NT2/D1 (cell line): ENCODE results near the gene FAM53B.

Experiments
- DNase-seq: peaks from one replicate; pipeline ENCODE4 v3.0.0-alpha.2; 2011; ENCODE audit warnings: low read depth, low spot score
- H3K27me3 ChIP-seq: 2 replicates; pipeline ENCODE4 v1.6.0; 2011; ENCODE audit warnings: mild to moderate bottlenecking; ENCODE audit not compliant: insufficient read length, insufficient read depth
- H3K36me3 ChIP-seq: 2 replicates; pipeline ENCODE4 v1.6.1; 2011; ENCODE audit warnings: mild to moderate bottlenecking, low read length, mixed read lengths; ENCODE audit not compliant: insufficient read depth, insufficient read length
- H3K4me1 ChIP-seq: 2 replicates; pipeline ENCODE4 v1.5.1; 2011; ENCODE audit not compliant: insufficient read depth, insufficient read length
- H3K4me3 ChIP-seq: 2 replicates; pipeline ENCODE4 v1.5.1; 2011; ENCODE audit warnings: low read depth; ENCODE audit not compliant: insufficient read length
- H3K9ac ChIP-seq: 2 replicates; pipeline ENCODE4 v1.6.0; 2011; ENCODE audit warnings: low read depth; ENCODE audit not compliant: insufficient read length
- H3K9me3 ChIP-seq: 2 replicates; pipeline ENCODE4 v1.5.1; 2011; ENCODE audit warnings: mild to moderate bottlenecking, low read length; ENCODE audit not compliant: insufficient read depth
- SUZ12 ChIP-seq: IDR thresholded peaks from 2 replicates; pipeline ENCODE4 v1.6.1; 2011; ENCODE audit not compliant: insufficient read length, insufficient read depth; ENCODE audit errors: extremely low read depth
- YY1 ChIP-seq: IDR thresholded peaks from 2 replicates; pipeline ENCODE4 v1.6.1; 2011; ENCODE audit not compliant: insufficient read length, insufficient read depth
- ZNF274 ChIP-seq: IDR thresholded peaks from 2 replicates; pipeline ENCODE4 v1.6.1; 2011; ENCODE audit warnings: mild to moderate bottlenecking, low read depth, low read length

FAM53B gene

DNA sequence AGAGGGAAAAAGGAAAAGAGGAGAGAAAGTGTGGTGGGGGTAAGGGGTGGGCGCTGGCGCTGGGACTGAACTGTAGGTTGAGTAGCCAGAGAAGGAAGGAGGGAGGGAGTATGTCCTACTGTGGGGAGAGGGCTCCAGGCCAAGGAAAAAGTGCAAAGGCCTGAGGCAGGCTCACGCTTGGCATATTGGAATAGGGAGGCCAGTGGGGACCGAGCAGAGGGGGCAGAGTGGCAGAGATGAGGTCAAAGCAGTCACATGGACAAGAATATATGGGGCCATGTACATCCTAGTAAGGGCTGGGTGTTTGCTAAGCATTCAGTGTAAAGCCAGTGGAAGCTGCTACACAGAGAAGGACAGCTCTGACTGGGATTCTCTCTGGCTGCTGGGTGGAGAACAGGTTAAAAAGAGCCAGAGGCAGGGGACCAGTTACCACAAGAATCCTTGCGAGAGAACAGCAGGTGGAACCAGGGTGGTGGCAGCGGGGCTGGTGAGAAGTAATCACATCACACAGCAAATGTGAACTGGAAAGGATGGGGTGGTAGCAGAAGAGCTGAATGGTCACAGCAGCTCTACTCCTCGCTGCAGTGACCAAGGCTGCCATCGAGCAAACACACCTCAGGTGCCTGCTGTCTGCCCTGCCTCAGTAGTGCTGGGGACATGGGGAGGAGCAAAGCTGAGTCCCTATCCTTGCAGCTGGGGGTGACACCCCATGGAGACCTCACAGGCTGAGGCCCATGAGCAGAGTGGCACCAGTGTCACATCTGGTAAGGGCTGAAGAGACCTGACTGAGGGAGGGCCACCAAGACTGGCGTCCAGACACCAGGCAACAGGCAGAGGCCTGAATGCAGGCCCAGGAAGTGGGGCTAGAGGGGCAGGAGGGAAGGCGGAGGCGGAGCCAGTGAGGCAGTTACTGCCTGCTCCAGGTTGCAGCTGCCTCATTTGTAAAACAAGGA, 39.5 kb downstream of the FAM53B start:
- TF ChIP-seq YY1 (no peak), ZNF274 (no peak), SUZ12 (no peak)
- peaks cover 27% of the 10 kb centered on the region for H3K4me1 ChIP-seq
- H3K36me3 ChIP-seq, result peaks cover 40% of the 10 kb centered on the region
- H3K4me3 ChIP-seq, result no peak overlapping the region
- H3K9me3 ChIP-seq, result no peaks in the 10 kb centered on the region
- no peaks in the 10 kb centered on the region for H3K27me3 ChIP-seq
- DNase-seq, result peak; percentile 46
- peak overlapping the region; percentile 64 for H3K9ac ChIP-seq

DNA sequence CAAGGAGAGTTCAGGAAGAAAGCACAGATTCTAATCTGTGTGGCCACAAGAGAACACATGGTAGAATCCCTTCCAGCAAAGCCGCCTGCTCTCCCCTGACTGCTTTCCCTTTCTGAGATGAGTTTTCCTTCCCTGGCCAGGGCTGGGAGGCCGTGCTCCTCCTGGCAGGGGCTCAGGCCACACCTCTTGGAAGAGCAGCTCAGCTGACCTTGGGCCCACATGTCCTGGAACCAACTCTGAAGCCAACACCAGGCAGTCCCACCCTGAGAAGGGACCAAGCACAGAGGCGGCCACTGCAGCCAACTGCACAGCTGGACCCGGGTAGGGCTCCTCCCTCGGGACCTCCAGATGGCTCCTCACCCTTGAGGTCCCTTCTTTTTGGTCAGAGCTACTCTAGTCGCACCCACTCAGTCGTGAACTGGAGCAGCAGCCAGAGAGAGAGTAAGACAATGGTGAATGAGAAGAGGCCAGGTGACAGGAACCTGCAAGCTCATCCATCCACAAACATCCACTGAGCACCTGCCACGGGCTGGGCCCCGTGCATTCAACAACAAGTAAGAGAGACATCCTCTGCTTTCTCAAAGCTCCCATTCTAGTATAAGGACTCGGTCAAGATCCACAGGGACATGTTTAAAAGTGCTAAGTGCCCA, 40.3 kb downstream of the FAM53B start:
- no peak for DNase-seq
- Histone ChIP-seq H3K9me3 (no peaks in the 10 kb centered on the region), H3K4me1 (peaks cover 21% of the 10 kb centered on the region), H3K27me3 (no peaks in the 10 kb centered on the region), H3K9ac (no peak overlapping the region), H3K36me3 (peaks cover 47% of the 10 kb centered on the region), H3K4me3 (no peak overlapping the region)
- no peak for TF ChIP-seq SUZ12
- no peak for TF ChIP-seq ZNF274
- no peak for TF ChIP-seq YY1

DNA sequence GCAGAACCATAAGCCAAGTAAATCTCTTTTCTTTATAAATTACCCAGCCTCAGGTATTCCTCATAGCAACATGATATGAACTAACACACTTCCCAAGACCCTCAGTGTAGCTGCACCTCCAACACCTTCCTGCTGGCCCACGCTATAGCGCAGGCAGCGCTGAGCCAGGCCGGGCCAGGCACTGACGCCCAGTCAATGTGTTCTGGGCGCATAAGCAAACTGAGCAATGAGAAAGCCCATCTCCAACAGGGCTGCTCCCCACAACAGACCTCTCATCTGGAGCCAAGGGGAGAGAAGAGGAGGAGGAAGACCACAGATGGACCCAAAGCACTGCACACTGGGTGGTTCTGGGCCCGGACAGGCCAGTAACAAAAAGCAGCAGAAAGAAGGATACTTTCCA, 40.8 kb downstream of the FAM53B start:
- H3K4me1 ChIP-seq, result peaks cover 21% of the 10 kb centered on the region

DNA sequence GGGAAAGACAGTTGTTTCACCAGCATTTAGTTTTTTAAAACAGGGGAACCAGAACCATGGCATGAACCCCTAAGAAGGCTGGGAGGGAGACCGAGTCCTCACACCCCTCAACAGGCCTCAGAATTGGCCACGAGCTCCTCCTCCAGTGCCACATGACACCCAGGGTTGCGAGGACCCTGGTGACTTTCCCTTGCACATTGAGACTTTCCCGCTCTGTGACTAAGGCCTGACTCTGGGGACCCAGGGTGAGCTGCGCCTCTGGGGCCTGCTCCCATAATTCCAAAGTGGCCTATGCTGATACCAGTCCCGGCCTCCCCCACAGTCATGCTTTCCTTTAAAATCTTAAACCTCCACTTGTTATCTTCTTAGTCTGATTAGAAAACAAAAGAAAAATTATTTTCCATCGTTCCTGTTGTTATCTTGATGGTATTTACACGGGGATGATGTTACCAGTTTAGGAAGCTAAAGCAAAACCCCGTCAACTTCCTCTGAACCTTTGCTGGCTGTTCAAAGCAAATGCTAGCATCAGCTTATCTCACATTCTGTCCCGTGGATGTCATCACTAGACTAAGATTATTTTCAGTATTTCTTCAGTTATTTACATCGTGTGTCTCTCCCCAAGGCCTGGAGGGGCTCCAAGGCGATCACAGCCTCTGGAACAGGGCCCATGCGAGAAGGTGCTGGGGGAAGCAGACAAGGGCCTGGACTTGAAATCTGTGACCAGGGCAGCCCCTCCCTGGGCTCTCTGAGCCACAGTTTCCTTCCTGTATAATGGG, 42.1 kb downstream of the FAM53B start:
- Histone ChIP-seq H3K36me3 (peaks cover 50% of the 10 kb centered on the region), H3K4me3 (no peak overlapping the region), H3K9me3 (no peaks in the 10 kb centered on the region), H3K4me1 (peaks cover 21% of the 10 kb centered on the region), H3K9ac (no peak overlapping the region), H3K27me3 (no peaks in the 10 kb centered on the region)
- no peak for TF ChIP-seq SUZ12
- TF ChIP-seq YY1, result no peak
- no peak for TF ChIP-seq ZNF274
- no peak for DNase-seq

More for the DNA sequence above, 40.8 kb downstream of the FAM53B start:
- H3K9ac ChIP-seq, result no peak overlapping the region
- H3K4me3 ChIP-seq, result no peak overlapping the region
- no peaks in the 10 kb centered on the region for H3K9me3 ChIP-seq
- DNase-seq, result no peak
- peaks cover 50% of the 10 kb centered on the region for H3K36me3 ChIP-seq
- no peaks in the 10 kb centered on the region for H3K27me3 ChIP-seq
- TF ChIP-seq YY1 (no peak), ZNF274 (no peak), SUZ12 (no peak)

DNA sequence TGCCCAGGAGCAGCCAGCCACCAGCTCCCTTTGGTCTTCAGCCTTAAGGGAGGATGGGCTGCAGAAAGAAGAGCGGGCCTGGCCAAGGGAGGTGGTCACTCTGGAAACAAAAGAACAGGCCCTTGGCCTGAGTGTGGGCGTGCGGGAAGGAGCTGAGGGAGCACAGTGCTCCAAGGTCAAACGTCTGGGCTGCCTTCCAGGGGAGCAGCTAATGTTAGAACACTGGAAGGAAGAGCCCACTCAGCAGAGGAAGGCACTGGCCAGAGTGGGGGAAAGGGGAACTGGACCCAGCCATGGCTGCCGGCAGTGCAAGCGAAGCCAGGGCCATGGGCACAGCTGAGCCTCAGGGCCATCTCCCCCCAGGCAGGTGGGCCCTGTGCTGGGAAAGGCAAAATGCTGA, 42.7 kb downstream of the FAM53B start:
- peaks cover 20% of the 10 kb centered on the region for H3K4me1 ChIP-seq
- H3K9ac ChIP-seq, result no peak overlapping the region
- no peak for TF ChIP-seq ZNF274
- no peak for TF ChIP-seq YY1
- TF ChIP-seq SUZ12, result no peak
- peaks cover 46% of the 10 kb centered on the region for H3K36me3 ChIP-seq
- H3K4me3 ChIP-seq, result no peak overlapping the region
- no peak for DNase-seq
- H3K27me3 ChIP-seq, result no peaks in the 10 kb centered on the region
- H3K9me3 ChIP-seq, result no peaks in the 10 kb centered on the region

DNA sequence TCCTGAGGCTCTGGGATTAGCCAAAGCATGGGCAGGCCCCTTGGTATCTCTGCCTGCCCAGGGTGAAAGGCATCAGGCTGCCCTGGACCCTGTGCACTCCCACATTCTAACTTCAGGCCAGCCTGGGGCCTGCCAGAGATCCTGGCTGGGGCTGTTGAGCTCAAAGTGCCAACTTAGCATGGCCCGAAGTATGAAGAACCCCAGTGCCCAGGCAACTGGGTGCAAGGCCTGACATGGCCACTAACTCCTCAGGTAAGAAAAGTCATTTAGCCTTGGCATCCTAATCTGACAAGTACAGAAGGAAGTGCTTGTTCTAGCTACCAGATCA, 43.2 kb downstream of the FAM53B start:
- no peak for DNase-seq
- Histone ChIP-seq H3K9me3 (no peaks in the 10 kb centered on the region), H3K9ac (no peak overlapping the region), H3K4me3 (no peak overlapping the region), H3K36me3 (peaks cover 44% of the 10 kb centered on the region), H3K4me1 (peaks cover 19% of the 10 kb centered on the region), H3K27me3 (no peaks in the 10 kb centered on the region)
- no peak for TF ChIP-seq ZNF274
- no peak for TF ChIP-seq YY1
- TF ChIP-seq SUZ12, result no peak
